GM04503 (cell line): ENCODE measurements around the gene WDR27.
"Not testable (repeated sequence)": the region's sequence is repeated elsewhere in the genome, so short reads cannot be mapped to it uniquely, and the experiment has no call there.

Experiments used
- DNase-seq: peaks from one replicate; pipeline ENCODE4 v3.0.0-alpha.2; 2012; ENCODE audit warnings: low read depth

Gene WDR27

GRCh38 chr6:169709293-169709692, 7.5 kb upstream of the WDR27 start:
- no peak for DNase-seq

DNA sequence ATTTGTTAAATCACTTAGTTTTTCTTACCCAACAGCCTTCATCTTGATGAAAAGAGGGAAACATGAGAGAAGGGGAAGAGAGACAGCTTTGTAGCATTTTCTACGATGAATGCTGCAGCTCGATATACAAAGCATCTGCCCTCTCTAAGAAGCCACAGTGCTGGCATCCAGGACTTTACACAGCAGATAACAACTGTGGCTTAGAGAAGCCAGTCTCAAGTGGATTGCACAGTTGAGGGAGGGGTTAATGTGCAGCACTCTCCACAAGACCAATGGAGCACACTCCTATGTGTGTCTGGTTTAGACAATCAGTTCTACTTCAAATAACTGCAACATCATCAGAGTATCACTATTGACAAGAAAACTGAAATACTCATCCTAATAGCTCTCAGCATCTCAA, 5.9 kb upstream of the WDR27 start:
- DNase-seq, result no peak

DNA sequence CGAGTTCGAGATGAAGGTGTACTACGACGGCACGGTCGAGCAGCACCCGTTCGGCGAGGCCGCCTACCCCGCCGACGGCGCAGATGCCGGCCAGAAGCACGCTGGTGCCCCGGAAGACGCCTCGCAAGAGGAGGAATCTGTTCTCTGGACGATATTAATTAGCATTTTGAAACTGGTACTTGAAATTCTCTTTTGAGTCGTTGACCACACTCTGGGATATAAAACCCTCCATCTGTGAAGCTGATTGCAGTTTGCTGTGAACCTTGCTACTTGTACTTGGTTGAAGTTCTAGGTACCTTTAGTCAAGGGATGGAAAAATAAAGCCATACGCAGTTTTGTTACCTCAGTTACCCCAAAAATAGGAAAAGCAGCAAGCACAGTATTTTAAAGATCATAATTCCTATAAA, 1.0 kb upstream of the WDR27 start:
- no peak for DNase-seq

DNA sequence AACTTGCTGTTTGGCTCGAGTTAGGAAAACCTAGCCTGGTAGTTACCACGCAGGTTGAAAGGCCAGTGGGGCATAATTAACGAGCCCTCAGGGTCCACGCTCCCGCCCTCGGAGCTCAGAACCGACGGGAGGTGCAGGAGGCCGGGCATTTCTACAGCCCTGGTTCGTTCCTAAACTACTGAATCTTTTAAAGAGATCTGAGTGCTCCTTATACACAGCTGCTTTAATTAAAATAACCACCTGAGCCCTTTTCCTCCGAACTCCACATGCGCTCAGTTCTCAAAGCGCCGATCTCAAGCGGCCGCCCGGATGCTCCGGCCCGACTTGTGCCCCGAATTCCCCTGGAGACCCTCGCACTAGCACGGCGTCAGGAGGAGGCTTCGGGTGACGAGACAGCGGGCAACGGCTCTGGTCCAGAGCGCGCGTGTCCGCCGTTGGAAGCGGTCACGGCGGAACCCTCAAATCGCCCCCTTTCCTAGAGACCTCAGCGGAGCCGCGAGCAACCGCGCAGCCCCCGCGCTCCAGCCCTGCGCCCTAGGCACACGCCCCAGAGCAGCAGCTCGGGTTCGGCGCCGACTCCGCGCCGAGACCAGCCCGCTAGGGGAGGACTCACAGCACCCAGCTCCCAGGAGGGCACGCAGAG, 397 bp downstream of the WDR27 start:
- no peak for DNase-seq

GRCh38 chr6:169700296-169700695, 1.5 kb downstream of the WDR27 start:
- peak; percentile 47 for DNase-seq

DNA sequence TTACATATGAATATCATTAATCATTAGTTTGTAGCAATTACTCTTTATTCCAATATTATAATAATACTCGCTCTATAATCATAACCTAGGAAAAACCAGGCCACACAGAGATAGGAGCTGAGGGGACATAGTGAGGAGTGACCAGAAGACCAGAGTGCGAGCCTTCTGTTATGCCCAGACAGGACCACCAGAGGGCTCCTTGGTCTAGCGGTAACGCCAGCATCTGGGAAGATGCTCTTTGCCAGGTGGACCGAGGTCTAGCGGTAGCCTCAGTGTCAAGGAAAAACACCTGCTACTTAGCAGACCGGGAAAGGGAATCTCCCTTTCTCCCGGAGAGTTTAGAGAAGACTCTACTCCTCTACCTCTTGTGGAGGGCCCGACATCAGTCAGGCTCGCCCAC, 4.7 kb downstream of the WDR27 start:
- DNase-seq, result not testable (repeated sequence)

DNA sequence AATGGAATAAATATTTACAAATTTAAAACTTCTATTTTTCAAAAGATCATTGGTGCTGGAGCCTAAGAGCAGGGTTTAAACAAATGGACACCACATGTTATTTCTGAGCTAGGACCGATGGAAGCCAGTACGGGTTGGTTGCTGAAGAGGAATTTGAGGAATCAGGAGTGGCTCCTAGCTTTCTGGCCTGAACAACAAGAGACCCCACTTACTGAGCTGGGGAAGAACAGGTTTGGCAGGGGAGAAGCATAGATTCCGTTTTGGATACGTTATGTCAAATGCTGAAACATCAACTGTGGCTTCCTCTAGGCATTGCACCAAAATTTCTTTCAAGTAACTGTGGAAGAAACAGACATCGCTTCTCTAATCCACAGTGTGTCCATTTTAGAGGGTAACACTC, 6.7 kb downstream of the WDR27 start:
- no peak for DNase-seq

DNA sequence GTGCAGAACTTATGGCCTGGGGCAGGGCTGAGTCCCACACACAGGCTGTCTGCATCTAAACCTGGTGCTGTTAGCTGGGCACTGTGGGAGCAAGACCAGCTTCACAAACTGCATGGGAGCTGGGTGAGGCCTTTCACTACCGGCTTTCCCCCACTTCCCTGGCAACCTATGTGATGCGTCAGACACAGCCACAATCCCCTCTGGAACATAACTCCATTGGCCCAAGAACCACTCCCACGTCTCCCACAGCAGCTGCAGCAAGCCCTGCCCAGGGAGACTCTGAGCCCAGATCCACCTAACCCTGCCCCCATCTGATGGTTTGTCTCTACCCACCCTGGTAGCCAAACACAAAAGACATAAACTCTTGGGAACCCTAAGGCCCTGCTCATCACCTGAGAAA, 9.3 kb downstream of the WDR27 start:
- no peak for DNase-seq

GRCh38 chr6:169691260-169691659, 10.6 kb downstream of the WDR27 start:
- DNase-seq, result no peak

DNA sequence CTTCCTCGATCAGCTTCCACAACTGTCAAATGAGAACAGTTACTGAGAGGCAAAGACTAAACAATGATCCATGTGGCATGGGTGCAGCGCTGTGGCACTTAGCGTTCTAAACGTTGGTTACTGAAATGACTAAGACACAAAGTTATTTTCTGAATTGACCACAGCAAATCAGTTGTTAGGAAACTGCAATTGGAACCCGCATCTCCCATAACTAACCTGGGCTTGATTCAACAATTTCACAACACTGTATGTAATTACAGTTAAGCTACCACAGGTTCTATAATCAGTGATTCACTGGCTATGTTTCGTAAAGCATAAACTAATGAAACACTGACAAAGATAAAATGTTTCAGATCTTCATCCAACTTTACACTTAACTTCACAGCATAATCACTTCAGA, 12.5 kb downstream of the WDR27 start:
- DNase-seq, result peak; percentile 88

GRCh38 chr6:169685860-169686259, 16.0 kb downstream of the WDR27 start:
- no peak for DNase-seq

DNA sequence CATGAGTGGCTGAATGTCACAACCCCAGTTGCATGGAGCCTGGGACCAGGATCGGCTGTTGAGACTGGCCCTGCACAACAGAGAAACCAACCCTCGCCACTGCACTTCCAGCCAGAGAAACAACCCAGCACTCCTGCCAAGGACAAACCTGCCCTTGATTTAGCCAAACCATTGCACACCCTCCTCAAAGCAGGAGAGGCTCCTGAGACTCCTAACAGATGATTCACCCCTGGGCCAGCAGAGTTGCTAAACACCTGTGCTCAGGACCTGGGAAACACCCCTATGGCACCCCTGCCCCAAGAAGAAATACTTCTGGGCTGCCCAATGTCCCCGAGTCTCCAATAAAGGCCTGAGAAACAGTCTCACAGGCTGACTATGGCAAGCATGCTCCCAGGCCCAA, 17.8 kb downstream of the WDR27 start:
- no peak for DNase-seq

DNA sequence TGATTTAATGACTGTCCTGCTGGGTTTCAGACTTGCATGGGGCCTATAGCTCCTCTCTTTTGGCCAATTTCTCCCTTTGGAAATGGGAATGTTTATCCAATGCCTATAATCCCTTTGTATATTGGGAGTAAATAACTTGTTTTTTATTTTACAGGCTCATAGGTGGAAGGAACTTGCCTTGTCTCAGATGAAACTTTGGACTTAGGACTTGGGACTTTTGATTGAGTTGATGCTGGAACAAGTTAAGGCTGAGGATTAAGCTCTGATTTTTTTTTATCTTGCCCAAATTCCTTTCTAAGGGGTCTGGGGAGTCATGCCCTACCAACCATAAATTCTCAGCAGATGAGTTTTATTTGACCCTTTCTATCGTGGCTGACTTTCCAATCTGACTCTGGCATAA, 23.5 kb downstream of the WDR27 start:
- no peak for DNase-seq

DNA sequence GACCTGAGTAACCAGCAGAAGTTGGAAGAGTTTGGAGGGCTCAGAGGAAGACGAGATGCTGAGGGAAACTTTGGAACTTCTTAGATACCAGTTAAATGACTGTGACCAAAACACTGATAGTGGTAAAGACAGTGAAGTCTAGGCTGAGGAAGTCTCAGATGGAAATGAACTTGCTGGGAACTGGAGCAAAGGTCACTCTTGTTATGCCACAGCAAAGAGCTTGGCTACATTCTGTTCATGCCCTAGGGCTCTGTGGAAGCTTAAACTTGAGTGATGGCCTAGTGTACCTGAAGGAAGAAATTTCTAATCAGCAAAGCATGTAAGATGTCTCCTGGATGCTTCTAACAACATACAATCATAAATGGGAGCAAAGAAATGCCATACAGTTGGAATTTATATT, 24.7 kb downstream of the WDR27 start:
- peak; percentile 20 for DNase-seq

DNA sequence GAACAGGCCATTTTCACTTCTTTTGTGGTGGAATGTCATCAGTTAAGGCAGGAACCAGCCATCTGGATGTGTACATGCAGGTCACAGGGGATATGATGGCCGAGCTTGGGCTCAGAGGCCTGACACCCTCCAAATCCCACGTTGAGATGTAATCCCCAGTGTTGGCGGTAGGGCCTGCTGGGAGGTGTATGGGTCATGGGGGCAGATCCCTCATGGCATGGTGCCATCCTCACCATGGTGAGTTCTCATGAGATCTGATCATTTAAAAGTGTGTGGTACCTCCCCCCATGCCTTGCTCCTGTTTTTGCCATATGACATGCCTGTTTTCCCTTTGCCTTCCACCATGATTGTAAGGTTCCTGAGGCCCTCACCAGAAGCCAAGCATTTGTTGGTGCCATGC, 26.8 kb downstream of the WDR27 start:
- no peak for DNase-seq

- DNase-seq, result no peak
Measured at GRCh38 chr6:169671563-169671962, 30.3 kb downstream of the WDR27 start.

GRCh38 chr6:169669889-169670288, 31.9 kb downstream of the WDR27 start:
- no peak for DNase-seq

DNA sequence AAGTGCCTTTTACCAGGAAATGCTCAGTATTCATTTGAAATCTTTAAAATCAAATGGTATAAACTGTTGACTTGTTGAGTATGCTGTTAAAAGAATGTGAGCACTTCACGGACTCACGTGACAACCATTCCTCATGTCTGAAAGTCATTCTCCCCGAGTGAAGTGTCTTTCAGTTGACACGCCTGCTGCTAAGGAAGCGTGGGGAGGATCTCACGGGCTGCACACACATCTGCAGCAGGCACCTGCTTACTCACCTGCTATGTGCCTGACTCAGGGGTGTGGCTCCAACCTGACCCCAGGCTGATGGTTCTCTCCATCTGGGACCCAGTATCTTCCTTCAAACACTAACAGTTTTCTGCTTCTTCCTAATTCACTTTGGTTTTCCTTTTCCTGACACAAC, 32.7 kb downstream of the WDR27 start:
- no peak for DNase-seq

- DNase-seq, result no peak
Measured at GRCh38 chr6:169668203-169668847, 33.5 kb downstream of the WDR27 start.

- DNase-seq, result no peak
Measured at GRCh38 chr6:169667716-169668115, 34.1 kb downstream of the WDR27 start.

- no peak for DNase-seq
Measured at GRCh38 chr6:169666441-169666840, 35.4 kb downstream of the WDR27 start.

- DNase-seq, result no peak
Measured at GRCh38 chr6:169665289-169665688, 36.5 kb downstream of the WDR27 start.

DNA sequence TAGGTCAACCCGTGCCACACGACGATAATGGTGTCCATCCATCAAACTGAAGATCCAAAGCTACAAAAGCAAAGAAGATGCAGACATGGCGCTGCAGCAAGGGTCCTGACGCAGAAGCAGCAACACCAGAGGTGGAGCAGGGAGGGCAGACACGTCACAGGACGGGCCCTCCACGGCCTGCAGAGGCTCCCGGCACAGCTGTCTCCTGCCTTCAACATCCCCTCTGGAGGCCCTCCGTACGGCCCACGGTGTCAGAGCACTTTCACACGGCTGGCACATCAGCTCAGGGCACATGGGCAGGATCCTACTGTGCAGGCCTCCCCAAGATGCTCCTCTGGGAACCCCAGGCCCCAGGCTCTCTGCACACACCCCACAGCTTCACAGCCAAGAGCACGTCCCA, 37.6 kb downstream of the WDR27 start:
- no peak for DNase-seq

- no peak for DNase-seq
Measured at GRCh38 chr6:169663468-169663867, 38.4 kb downstream of the WDR27 start.
